HEK293 (cell line): ENCODE results near the gene CCDC92B.

Experiments used
- CTCF ChIA-PET: fragments of 350-600 bp; formaldehyde crosslinking; extraction: SDS; loops from one replicate; lab custom pipeline; 2021; ENCODE audit warnings: antibody characterized with exemption; lab: Yijun Ruan, JAX
- POLR2A ChIA-PET: fragments of 300-600 bp; formaldehyde crosslinking; extraction: SDS; loops from one replicate; lab custom pipeline; 2020; ENCODE audit warnings: antibody characterized with exemption, inconsistent platforms; lab: Yijun Ruan, JAX
- H3K27ac ChIP-seq: fragments of 200-500 bp; sonication (Bioruptor generic); 2 replicates; pipeline ENCODE4 v1.5.1; 2014; ENCODE audit warnings: low read depth, low read length, control low read depth, inconsistent platforms; ENCODE audit errors: extremely low read depth
- H3K36me3 ChIP-seq, 2 experiments: fragments of 200-500 bp in 1 of 2; sonication (Bioruptor generic) in 1 of 2; 1 replicate in 1 of 2; 2 replicates in 1 of 2; pipeline ENCODE4 v1.5.1; 2014 to 2017; ENCODE audit warnings: inconsistent platforms in 2 of 2, low read length in 2 of 2; ENCODE audit not compliant: control insufficient read depth in 2 of 2, insufficient read depth in 1 of 2
- H3K4me1 ChIP-seq: fragments of 200-500 bp; sonication (Bioruptor generic); 2 replicates; pipeline ENCODE4 v1.5.1; 2014; ENCODE audit warnings: mild to moderate bottlenecking, low read length, inconsistent platforms; ENCODE audit not compliant: control insufficient read depth, insufficient read depth
- H3K4me3 ChIP-seq: 2 replicates; pipeline ENCODE4 v1.5.1; 2011; ENCODE audit warnings: low read depth, mild to moderate bottlenecking, control low read depth, low read length, moderate library complexity
- H3K9me3 ChIP-seq: fragments of 200-500 bp; sonication (Bioruptor generic); 2 replicates; pipeline ENCODE4 v1.5.1; 2014; ENCODE audit warnings: low read depth, low read length, inconsistent platforms; ENCODE audit not compliant: control insufficient read depth, insufficient read depth
- BCL11B ChIP-seq: fragments of 450-650 bp; formaldehyde crosslinking; IDR thresholded peaks from 2 replicates; pipeline ENCODE4 v1.5.1; 2016; ENCODE audit warnings: low read depth, missing biosample characterization, missing genetic modification characterization
- BCL6B ChIP-seq: fragments of 450-650 bp; formaldehyde crosslinking; IDR thresholded peaks from 2 replicates; pipeline ENCODE4 v1.5.1; 2017; ENCODE audit warnings: missing biosample characterization, missing genetic modification characterization
- EGR2 ChIP-seq: fragments of 450-650 bp; formaldehyde crosslinking; IDR thresholded peaks from 2 replicates; pipeline ENCODE4 v1.5.1; 2016; ENCODE audit warnings: low read depth, missing biosample characterization, missing genetic modification characterization
- GLIS1 ChIP-seq: fragments of 450-650 bp; formaldehyde crosslinking; IDR thresholded peaks from 2 replicates; pipeline ENCODE4 v1.5.1; 2016; ENCODE audit warnings: missing biosample characterization, missing genetic modification characterization
- GLIS2 ChIP-seq: fragments of 450-650 bp; formaldehyde crosslinking; IDR thresholded peaks from 2 replicates; pipeline ENCODE4 v1.5.1; 2016; ENCODE audit warnings: missing biosample characterization, missing genetic modification characterization
- PRDM10 ChIP-seq: fragments of 450-650 bp; formaldehyde crosslinking; IDR thresholded peaks from 2 replicates; pipeline ENCODE4 v1.5.1; 2016; ENCODE audit warnings: missing biosample characterization, missing genetic modification characterization
- REST ChIP-seq: fragments of 450-650 bp; formaldehyde crosslinking; IDR thresholded peaks from 2 replicates; pipeline ENCODE4 v1.5.1; 2016; ENCODE audit warnings: missing biosample characterization, missing genetic modification characterization
- SP7 ChIP-seq: fragments of 450-650 bp; formaldehyde crosslinking; IDR thresholded peaks from 2 replicates; pipeline ENCODE4 v1.5.1; 2016; ENCODE audit warnings: missing biosample characterization, missing genetic modification characterization
- ZFHX2 ChIP-seq: fragments of 450-650 bp; formaldehyde crosslinking; conservative IDR thresholded peaks from 2 replicates; pipeline ENCODE4 v1.5.1; 2016; ENCODE audit warnings: missing biosample characterization, missing genetic modification characterization
- ZIC2 ChIP-seq: fragments of 450-650 bp; formaldehyde crosslinking; IDR thresholded peaks from 2 replicates; pipeline ENCODE4 v1.5.1; 2016; ENCODE audit warnings: missing biosample characterization, missing genetic modification characterization
- ZNF112 ChIP-seq: fragments of 450-650 bp; formaldehyde crosslinking; IDR thresholded peaks from 2 replicates; pipeline ENCODE4 v1.5.0; 2017; ENCODE audit warnings: missing biosample characterization, missing genetic modification characterization
- ZNF114 ChIP-seq: fragments of 450-650 bp; formaldehyde crosslinking; IDR thresholded peaks from 2 replicates; pipeline ENCODE4 v1.5.0; 2017; ENCODE audit warnings: missing biosample characterization, missing genetic modification characterization
- ZNF121 ChIP-seq: fragments of 450-650 bp; formaldehyde crosslinking; IDR thresholded peaks from 2 replicates; pipeline ENCODE4 v1.5.1; 2016; ENCODE audit warnings: missing biosample characterization, missing genetic modification characterization
- ZNF214 ChIP-seq: fragments of 450-650 bp; formaldehyde crosslinking; IDR thresholded peaks from 2 replicates; pipeline ENCODE4 v1.5.1; 2017; ENCODE audit warnings: missing biosample characterization, mild to moderate bottlenecking, missing genetic modification characterization, borderline replicate concordance
- TF ChIP-seq, protein P1 (sequence below): fragments of 450-650 bp; formaldehyde crosslinking; IDR thresholded peaks from 2 replicates; pipeline ENCODE4 v1.5.1; 2016; ENCODE audit warnings: missing biosample characterization, missing genetic modification characterization
- TF ChIP-seq, protein P2 (sequence below): fragments of 450-650 bp; formaldehyde crosslinking; IDR thresholded peaks from 2 replicates; pipeline ENCODE4 v1.5.1; 2016; ENCODE audit warnings: missing biosample characterization, missing genetic modification characterization
- TF ChIP-seq, protein P3 (sequence below): fragments of 450-650 bp; formaldehyde crosslinking; IDR thresholded peaks from 2 replicates; pipeline ENCODE4 v1.5.1; 2016; ENCODE audit warnings: missing biosample characterization, missing genetic modification characterization

CCDC92B gene

GRCh38 chr17:2708585-2709182 is 40.8 kb downstream of the CCDC92B start:
- no peak for TF ChIP-seq ZNF114 (tag by site-specific recombination)
- TF ChIP-seq REST = no peak
- no peak for TF ChIP-seq ZNF121
- peak; percentile 92 for TF ChIP-seq EGR2 (tag by site-specific recombination)
- TF ChIP-seq ZFHX2 = peak; percentile 89
- TF ChIP-seq BCL6B = no peak
- TF ChIP-seq, all 188 proteins: peak for 2
- Histone ChIP-seq H3K4me1 (peaks cover 13% of the 10 kb centered on the region), H3K36me3 (peaks cover 0 to 9% of the 10 kb centered on the region in 2 experiments; a peak in 1 of 3 replicates), H3K27ac (peak overlapping the region; percentile 44; the same call in 1 of the 2 replicates), H3K9me3 (no peaks in the 10 kb centered on the region), H3K4me3 (no peak overlapping the region)
- ChIA-PET CTCF (interaction anchor here (2.0 kb wide), 1 partner anchor 22 kb away, joined by 6 read pairs; no protein-coding TSS in a partner anchor), POLR2A (no interaction called here)

DNA sequence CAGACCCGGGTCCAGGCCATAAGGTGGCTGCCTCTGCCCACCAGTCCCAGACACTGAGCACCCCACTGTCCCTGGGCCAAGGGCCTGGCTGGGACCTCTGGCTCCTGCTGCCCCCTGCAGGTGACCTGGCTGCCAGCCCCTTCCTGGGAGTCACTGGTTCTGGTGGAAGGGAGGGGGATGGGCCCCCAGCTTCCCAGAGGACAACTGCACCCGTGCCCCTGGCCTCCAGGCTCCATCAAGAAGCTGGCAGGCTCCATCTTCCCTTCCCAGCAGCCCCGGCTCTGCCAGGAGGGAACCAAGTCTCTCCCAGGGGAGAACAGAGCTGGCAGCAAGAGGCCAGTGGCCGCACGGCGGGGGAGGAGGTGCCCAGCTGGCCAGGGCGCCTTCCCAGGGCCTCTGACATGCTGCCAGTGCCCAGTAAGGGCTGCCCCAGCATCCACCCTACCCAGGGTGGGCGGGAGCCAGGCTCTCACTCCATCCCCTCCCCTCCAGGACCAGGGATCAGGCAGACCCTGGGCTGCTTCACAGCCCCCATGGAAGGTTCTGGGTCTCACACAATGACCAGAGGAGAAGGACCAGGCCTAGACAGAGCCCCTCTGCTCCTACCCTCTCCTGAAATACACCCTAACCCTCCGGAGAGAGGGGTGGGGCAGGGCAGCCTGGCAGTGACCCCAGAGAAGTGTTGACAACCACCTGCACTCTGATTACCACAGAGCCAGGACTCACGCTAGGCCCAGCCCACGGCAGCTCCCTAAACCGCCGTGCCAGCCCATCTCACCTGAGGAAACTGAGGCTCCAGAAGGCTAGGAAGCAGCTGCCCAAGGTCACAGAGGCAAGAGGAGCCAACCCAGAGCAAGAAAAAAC is 41.5 kb downstream of the CCDC92B start:
- POLR2A ChIA-PET = no interaction called here
- Histone ChIP-seq H3K27ac (no peak overlapping the region), H3K4me1 (peaks cover 13% of the 10 kb centered on the region), H3K36me3 (peaks cover 0 to 17% of the 10 kb centered on the region in 2 experiments; a peak in 2 of 3 replicates), H3K9me3 (no peaks in the 10 kb centered on the region)
- CTCF ChIA-PET = interaction anchor here (0.6 to 2.0 kb wide), 8 partner anchors 14 to 326 kb away, joined by 3 to 6 read pairs (median 3); no protein-coding TSS in a partner anchor
- TF ChIP-seq GLIS2 (tag by site-specific recombination) (0 out of 2 replicates have a peak, but pooled peaks have one; percentile 20), ZIC2 (tag by site-specific recombination) (0 out of 2 replicates have a peak, but pooled peaks have one; percentile 51), ZNF112 (tag by site-specific recombination) (no peak), BCL11B (no peak), GLIS1 (tag by site-specific recombination) (peak; percentile 29; the same call in 1 of the 2 replicates), PRDM10 (tag by site-specific recombination) (peak; percentile 96), ZNF214 (tag by site-specific recombination) (no peak), SP7 (tag by site-specific recombination) (no peak)
- TF ChIP-seq, protein P1, sequence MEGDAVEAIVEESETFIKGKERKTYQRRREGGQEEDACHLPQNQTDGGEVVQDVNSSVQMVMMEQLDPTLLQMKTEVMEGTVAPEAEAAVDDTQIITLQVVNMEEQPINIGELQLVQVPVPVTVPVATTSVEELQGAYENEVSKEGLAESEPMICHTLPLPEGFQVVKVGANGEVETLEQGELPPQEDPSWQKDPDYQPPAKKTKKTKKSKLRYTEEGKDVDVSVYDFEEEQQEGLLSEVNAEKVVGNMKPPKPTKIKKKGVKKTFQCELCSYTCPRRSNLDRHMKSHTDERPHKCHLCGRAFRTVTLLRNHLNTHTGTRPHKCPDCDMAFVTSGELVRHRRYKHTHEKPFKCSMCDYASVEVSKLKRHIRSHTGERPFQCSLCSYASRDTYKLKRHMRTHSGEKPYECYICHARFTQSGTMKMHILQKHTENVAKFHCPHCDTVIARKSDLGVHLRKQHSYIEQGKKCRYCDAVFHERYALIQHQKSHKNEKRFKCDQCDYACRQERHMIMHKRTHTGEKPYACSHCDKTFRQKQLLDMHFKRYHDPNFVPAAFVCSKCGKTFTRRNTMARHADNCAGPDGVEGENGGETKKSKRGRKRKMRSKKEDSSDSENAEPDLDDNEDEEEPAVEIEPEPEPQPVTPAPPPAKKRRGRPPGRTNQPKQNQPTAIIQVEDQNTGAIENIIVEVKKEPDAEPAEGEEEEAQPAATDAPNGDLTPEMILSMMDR = peak; percentile 64
- TF ChIP-seq, protein P2, sequence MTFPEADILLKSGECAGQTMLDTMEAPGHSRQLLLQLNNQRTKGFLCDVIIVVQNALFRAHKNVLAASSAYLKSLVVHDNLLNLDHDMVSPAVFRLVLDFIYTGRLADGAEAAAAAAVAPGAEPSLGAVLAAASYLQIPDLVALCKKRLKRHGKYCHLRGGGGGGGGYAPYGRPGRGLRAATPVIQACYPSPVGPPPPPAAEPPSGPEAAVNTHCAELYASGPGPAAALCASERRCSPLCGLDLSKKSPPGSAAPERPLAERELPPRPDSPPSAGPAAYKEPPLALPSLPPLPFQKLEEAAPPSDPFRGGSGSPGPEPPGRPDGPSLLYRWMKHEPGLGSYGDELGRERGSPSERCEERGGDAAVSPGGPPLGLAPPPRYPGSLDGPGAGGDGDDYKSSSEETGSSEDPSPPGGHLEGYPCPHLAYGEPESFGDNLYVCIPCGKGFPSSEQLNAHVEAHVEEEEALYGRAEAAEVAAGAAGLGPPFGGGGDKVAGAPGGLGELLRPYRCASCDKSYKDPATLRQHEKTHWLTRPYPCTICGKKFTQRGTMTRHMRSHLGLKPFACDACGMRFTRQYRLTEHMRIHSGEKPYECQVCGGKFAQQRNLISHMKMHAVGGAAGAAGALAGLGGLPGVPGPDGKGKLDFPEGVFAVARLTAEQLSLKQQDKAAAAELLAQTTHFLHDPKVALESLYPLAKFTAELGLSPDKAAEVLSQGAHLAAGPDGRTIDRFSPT (tag by site-specific recombination) = peak; percentile 22; the same call in 1 of the 2 replicates
- TF ChIP-seq, protein P3, sequence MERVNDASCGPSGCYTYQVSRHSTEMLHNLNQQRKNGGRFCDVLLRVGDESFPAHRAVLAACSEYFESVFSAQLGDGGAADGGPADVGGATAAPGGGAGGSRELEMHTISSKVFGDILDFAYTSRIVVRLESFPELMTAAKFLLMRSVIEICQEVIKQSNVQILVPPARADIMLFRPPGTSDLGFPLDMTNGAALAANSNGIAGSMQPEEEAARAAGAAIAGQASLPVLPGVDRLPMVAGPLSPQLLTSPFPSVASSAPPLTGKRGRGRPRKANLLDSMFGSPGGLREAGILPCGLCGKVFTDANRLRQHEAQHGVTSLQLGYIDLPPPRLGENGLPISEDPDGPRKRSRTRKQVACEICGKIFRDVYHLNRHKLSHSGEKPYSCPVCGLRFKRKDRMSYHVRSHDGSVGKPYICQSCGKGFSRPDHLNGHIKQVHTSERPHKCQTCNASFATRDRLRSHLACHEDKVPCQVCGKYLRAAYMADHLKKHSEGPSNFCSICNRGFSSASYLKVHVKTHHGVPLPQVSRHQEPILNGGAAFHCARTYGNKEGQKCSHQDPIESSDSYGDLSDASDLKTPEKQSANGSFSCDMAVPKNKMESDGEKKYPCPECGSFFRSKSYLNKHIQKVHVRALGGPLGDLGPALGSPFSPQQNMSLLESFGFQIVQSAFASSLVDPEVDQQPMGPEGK (tag by site-specific recombination) = peak; percentile 46
- TF ChIP-seq, all 188 proteins: peak for 7
- no peak overlapping the region for H3K4me3 ChIP-seq
